Osteoblast (primary cell): Measurements from ENCODE around the gene ZMIZ1. TPM values are rescaled to one million over a fixed set of nuclear protein-coding genes. Genes with fewer than 3 reads are reported as not detected.

ENCODE experiments used
- DNase-seq: peaks from one replicate; pipeline ENCODE4 v3.0.0; 2011; ENCODE audit warnings: low spot score, mixed read lengths; ENCODE audit not compliant: insufficient read length; ENCODE audit errors: missing footprints
- H2AFZ ChIP-seq: 2 replicates; pipeline ENCODE4 v1.6.0; 2011; ENCODE audit warnings: mild to moderate bottlenecking, low read length
- H3K27ac ChIP-seq: 2 replicates; pipeline ENCODE4 v1.5.1; 2011; ENCODE audit warnings: mild to moderate bottlenecking, low read depth, low read length, moderate library complexity
- H3K27me3 ChIP-seq: 2 replicates; pipeline ENCODE4 v1.6.0; 2012; ENCODE audit warnings: mild to moderate bottlenecking, control low read depth, inconsistent platforms, low read length, moderate library complexity; ENCODE audit not compliant: insufficient read depth
- H3K36me3 ChIP-seq: 2 replicates; pipeline ENCODE4 v1.5.1; 2011; ENCODE audit warnings: mild to moderate bottlenecking, low read length, control low read depth, moderate library complexity; ENCODE audit not compliant: insufficient read depth
- H3K4me1 ChIP-seq: 2 replicates; pipeline ENCODE4 v1.5.1; 2011; ENCODE audit warnings: mild to moderate bottlenecking, low read length, control low read depth, moderate library complexity; ENCODE audit not compliant: insufficient read depth
- H3K4me2 ChIP-seq: 2 replicates; pipeline ENCODE4 v1.6.0; 2011; ENCODE audit warnings: mild to moderate bottlenecking, low read length; ENCODE audit not compliant: insufficient read depth
- H3K4me3 ChIP-seq: fragments of 200-600 bp; sonication (generic); 3 replicates; pipeline ENCODE4 v1.5.1; 2012; ENCODE audit warnings: mild to moderate bottlenecking, low read length, inconsistent platforms; ENCODE audit not compliant: insufficient read depth
- H3K79me2 ChIP-seq: 2 replicates; pipeline ENCODE4 v1.6.0; 2012; ENCODE audit warnings: mild to moderate bottlenecking, low read length, control low read depth, inconsistent platforms; ENCODE audit not compliant: insufficient read depth
- H3K9me3 ChIP-seq: 2 replicates; pipeline ENCODE4 v1.5.1; 2011; ENCODE audit warnings: low read depth, low read length, control low read depth
- H4K20me1 ChIP-seq: 2 replicates; pipeline ENCODE4 v1.6.0; 2012; ENCODE audit warnings: mild to moderate bottlenecking, low read length, control low read depth; ENCODE audit not compliant: insufficient read depth
- CTCF ChIP-seq: IDR thresholded peaks from 2 replicates; pipeline ENCODE4 v1.5.1; 2011; ENCODE audit warnings: mild to moderate bottlenecking, low read depth, low read length, moderate library complexity; ENCODE audit errors: extremely low read depth
- total RNA-seq: library from RNA; depleted of rRNA; stranded (reverse); fragments of >200 nt; gene quantifications from 2 replicates; pipeline ENCODE4 v1.2.3, GENCODE V29; 2012

Gene ZMIZ1
- total RNA-seq, 1 donor, result 40.9 TPM

DNA sequence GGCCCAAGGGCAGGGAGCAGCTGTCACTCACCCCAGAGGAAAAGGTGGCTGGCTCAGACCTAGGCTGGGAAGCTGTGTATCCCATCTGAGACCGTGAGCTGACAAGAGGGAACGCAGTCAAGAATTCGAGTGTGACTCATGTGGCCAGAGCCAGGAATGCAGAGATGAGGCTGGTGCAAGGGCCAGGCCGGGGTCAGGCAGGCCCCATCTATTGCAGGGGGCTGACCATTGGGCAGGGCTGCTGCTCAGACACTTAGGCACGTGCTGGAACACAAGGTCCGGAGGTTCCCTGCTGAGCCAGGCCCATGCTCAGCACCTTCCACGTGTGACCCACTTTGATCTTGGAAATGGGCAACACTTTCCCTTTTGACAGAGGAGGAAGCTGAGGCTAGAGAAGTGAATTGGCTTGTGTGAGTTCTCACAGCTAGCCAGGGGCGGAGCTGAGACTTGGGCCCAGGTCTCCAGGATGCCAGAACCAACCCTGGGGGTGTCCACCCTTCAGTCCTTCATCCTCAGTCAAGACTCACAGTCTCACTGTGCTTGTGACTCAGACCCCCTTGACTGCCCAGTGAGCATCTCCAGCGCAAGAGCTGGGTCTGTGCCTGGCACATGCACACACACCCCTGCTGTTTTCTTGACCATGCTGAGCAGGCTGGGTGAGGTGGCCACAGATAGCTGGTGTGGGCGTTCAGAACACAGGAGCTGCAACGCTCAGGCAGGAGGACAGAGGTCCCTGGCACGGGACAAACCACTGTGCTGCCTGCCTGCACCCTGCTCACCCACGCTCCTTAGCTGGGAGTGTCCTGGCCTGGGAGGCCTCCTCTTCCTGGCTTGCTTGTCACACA is 230.9 kb downstream of the ZMIZ1 start:
- TF ChIP-seq CTCF, result no peak
- peak overlapping the region; percentile 38 for H3K4me3 ChIP-seq
- peaks cover 11% of the 10 kb centered on the region for H3K79me2 ChIP-seq
- H3K27ac ChIP-seq, result peak overlapping the region; percentile 98
- no peaks in the 10 kb centered on the region for H3K27me3 ChIP-seq
- peaks cover 25% of the 10 kb centered on the region for H3K4me1 ChIP-seq
- DNase-seq, result peak; percentile 99
- no peaks in the 10 kb centered on the region for H3K9me3 ChIP-seq
- peak overlapping the region; percentile 56 for H3K4me2 ChIP-seq
- H3K36me3 ChIP-seq, result peaks cover 77% of the 10 kb centered on the region
- H4K20me1 ChIP-seq, result peaks cover 33% of the 10 kb centered on the region
- H2AFZ ChIP-seq, result no peak overlapping the region

- Histone ChIP-seq H3K4me1 (peaks cover 25% of the 10 kb centered on the region), H4K20me1 (peaks cover 34% of the 10 kb centered on the region), H3K79me2 (peaks cover 9% of the 10 kb centered on the region), H3K9me3 (no peaks in the 10 kb centered on the region), H3K36me3 (peaks cover 79% of the 10 kb centered on the region), H3K27me3 (no peaks in the 10 kb centered on the region), H3K4me2 (no peak overlapping the region), H3K4me3 (no peak overlapping the region), H3K27ac (peak overlapping the region; percentile 98), H2AFZ (no peak overlapping the region)
- no peak for DNase-seq
- no peak for TF ChIP-seq CTCF
Observed at GRCh38 chr10:79300711-79301110, 231.9 kb downstream of the ZMIZ1 start.

DNA sequence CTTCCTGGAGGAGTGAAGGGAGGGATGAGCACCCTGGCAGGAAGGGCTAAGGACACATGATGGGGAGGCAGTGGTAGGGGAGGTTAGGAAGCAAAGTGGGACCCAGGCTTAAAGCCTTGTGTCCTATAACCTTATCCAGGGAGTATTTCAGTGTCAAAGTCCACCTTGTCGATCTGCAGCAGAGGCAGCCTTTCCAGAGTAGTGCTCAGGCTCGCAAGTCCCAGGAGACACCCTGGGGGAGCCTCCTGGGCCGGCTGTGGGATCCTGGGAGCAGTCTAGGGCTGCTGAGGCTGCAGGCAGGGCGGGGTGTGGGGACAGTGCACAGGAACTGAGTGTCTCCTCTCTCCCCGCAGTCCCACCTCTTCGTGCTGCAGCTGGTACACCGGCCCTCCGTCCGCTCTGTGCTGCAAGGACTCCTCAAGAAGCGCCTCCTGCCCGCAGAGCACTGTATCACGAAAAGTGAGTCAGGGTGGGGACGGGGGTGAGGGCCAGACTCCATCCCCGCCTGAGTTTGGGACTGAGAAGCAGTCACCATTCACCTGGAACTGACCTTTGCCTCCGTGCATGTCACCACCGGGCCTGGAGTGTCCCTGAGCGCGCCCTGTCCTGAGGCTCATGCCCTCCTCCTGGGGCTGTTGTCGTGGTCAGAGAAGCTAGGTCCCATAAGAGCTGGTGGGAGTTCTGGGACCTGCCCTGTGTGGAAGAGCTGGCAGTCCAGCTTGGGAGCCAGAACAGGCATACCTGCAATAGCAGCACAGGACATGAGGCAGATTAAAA is 233.2 kb downstream of the ZMIZ1 start:
- peaks cover 25% of the 10 kb centered on the region for H3K4me1 ChIP-seq
- H4K20me1 ChIP-seq, result peaks cover 32% of the 10 kb centered on the region
- DNase-seq, result peak; percentile 25
- no peak for TF ChIP-seq CTCF
- H3K27ac ChIP-seq, result peak overlapping the region; percentile 3
- peaks cover 78% of the 10 kb centered on the region for H3K36me3 ChIP-seq
- peaks cover 4% of the 10 kb centered on the region for H3K79me2 ChIP-seq
- no peak overlapping the region for H2AFZ ChIP-seq
- no peak overlapping the region for H3K4me3 ChIP-seq
- H3K4me2 ChIP-seq, result no peak overlapping the region
- no peaks in the 10 kb centered on the region for H3K9me3 ChIP-seq
- H3K27me3 ChIP-seq, result no peaks in the 10 kb centered on the region
